HUDEP-2 (cell line): ENCODE data around the gene RAET1G.
"Not testable (repeated sequence)": the region's sequence is repeated elsewhere in the genome, so short reads cannot be mapped to it uniquely, and the experiment has no call there.

Experiments used
- DNase-seq, 76 experiments: peaks; one replicate each; lab custom pipeline; 2025; ENCODE audit not compliant: unreplicated experiment in 76 of 76; lab: John Stamatoyannopoulos, UW

The RAET1G gene

DNA sequence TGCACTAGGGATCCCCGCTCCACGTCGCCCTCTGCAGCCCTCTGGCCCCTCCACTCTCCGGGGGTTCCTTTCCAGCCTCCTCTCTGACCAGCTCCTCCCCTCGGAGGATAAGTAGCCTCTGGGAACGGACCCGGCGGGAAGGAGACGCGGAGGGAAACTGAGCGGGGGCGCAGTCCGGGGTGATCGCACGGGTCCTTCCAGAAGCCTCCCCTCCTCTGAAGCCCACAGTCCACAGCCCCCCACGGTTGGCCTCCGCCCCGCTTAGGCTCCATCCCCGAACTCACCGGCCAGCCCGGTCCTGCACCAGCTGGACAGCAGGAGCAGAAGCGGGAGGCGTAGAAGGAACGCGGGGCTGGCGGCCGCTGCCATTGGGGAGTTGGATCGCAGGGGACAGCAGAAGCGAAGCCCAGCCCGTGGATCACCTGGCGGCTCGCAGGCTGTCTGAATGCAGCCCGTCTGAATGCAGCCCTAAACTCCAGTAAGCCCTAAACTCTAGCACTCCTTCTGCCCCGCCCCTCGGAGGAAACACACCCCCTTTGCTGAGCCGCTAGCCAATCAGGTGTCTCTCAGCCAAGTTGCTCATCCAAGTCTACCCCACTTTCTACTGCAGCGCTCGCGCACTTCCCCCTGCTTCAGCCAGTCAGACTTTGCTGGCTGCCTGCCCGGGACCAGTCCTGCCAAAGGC is at the start of gene RAET1G:
TSS of gene RAET1G (minus strand) at position 480 of the 685 bp plus-strand sequence. CDS start at position 369, 111 bp downstream.
- DNase-seq, result peak in 63 of 76 experiments; percentile 18 to 77 (median 49)

DNA sequence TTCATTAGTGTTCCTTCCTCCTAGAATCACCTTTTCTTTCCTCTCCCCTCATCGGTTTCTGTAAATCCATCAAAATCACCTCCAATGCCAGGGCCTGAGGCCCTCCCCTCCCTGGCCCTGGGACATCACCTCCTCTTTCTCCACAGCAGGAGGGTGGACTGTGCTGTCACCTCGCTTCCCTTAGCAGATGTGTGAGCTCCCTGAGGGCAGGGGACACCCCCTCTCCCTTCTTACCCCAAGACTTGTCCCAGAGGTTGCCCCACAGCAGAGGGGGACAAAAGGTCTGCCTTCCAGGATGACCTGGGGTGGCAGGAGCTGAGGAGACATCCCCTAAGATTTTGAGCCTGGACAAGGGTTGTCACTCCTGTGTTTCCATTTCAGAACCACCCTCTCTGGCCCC is 46.7 kb upstream of the RAET1G start:
- no peak for DNase-seq

GRCh38 chr6:149968909-149969308 is 46.0 kb upstream of the RAET1G start:
- DNase-seq, result not testable (repeated sequence)

- DNase-seq, result peak in 50 of 76 experiments; percentile 7 to 75 (median 45)
These were observed 45.1 kb upstream of the RAET1G start for GRCh38 chr6:149967999-149968398.

- DNase-seq, result no peak
These were observed 44.7 kb upstream of the RAET1G start for GRCh38 chr6:149967591-149967990.

GRCh38 chr6:149966319-149966718 is 43.4 kb upstream of the RAET1G start:
- not testable (repeated sequence) for DNase-seq

DNA sequence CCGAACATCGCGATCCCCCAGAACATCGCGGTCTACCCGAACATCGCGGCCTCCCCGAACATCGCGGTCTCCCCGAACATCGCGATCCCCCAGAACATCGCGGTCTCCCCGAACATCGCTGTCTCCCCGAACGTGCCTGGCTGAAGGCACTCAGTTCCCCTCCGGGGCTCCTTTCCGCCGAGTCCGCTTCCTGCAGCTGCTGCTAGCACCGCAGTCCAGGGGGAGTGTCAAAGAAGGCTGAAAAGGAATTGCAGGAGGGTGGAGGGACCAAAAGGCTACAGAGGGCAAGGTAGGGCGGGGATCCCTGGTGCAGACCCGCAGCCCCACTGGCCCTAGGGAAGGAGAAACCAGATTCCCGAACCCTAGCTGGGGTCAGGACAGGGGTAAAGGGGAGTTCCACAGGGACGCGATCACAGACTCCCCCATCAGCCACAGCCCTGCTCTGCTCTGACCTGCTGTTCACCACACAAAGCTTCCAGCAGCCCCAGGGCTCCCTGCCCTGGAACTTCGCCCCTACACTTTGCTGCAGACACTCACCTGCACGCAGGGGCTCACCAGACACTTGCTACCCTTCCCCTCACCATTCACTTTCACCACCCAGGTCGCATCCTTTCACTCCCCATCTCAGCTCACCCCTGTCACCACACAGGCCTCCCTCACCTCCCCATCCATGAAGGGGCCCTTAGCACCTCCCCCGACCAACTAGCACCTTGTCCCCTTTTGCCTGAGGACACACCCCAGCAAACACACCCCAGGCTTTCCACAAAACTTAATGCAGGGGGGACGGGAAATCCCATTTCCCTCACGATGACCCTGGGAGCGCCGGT is 42.5 kb upstream of the RAET1G start:
- no peak for DNase-seq

DNA sequence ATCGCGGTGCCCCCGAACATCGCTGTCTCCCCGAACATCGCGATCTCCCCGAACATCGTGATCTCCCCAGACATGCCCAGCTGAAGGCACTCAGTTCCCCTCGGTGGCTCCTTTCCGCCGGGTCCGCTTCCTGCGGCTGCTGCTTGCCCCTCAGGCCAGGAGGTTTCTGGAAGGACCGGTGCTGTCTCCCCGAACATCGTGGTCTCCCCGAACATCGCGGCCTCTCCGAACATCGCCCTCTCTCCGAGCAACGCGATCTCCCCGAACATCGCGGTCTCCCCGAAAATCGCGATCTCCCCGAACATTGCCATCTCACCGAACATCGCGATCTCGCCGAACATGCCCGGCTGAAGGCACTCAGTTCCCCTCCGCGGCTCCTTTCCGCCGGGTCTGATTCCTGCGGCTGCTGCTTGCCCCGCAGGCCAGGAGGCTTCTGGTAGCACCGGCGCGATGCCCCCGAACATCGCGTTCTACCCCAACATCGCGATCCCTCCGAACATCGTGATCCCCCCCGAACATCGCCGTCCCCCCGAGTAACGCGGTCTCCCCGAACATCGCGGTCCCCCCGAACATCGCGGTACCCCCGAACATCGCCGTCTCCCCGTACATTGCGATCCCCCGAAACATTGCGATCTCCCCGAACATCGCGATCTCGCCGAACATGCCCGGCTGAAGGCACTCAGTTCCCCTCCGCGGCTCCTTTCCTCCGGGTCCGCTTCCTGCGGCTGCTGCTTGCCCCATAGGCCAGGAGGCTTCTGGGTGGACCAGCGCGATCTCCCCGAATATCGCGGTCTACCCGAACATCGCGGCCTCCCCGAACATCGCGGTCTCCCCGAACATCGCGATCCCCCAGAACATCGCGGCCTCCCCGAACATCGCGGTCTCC is 41.6 kb upstream of the RAET1G start:
- peak in 5 of 76 experiments; percentile 13 to 58 (median 47) for DNase-seq

GRCh38 chr6:149963462-149964307 is 40.8 kb upstream of the RAET1G start, which contains the start of gene ULBP1:
Gene ULBP1 (plus strand): TSS chr6:149963943. CDS start chr6:149964050, 107 bp downstream.
- DNase-seq, result peak in 71 of 76 experiments; percentile 39 to 98 (median 91)

DNA sequence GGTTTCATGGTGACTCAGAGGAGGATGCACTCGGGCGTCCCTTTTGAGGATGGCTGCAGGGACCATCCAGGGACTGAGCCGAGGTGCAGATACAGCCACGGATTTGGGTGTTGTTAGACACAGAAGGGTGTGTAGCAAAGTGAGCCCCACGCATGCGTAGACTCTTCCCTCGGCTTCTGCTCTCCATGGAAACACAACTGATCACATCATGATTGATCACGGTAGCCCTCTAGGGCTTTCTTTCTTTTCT is 40.2 kb upstream of the RAET1G start:
- DNase-seq, result peak in 42 of 76 experiments; percentile 37 to 81 (median 68)

- DNase-seq, result no peak
These were observed 39.7 kb upstream of the RAET1G start for GRCh38 chr6:149962461-149963211.

- DNase-seq, result peak in 27 of 76 experiments; percentile 1 to 44 (median 26)
These were observed 39.0 kb upstream of the RAET1G start for GRCh38 chr6:149961728-149962425.

DNA sequence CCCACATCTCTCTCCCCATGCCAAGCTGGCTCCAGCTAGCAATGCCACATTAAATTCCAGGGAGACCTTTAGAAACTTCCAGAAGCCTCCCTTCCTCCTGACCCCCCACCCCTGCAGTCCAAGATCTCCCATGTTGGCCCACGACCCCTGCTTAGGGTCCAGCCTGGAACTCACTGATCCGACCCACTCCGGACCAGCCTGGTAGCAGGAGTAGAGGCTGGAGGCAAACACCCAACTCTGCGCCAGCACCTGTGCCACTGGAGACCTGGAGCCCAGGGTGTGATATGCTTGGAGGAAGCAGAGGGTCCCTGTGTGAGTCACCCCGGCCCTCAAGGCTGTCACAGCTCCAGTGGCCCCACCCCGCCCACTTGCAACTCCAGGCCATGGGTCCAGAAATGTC is 37.6 kb upstream of the RAET1G start:
- DNase-seq, result no peak

DNA sequence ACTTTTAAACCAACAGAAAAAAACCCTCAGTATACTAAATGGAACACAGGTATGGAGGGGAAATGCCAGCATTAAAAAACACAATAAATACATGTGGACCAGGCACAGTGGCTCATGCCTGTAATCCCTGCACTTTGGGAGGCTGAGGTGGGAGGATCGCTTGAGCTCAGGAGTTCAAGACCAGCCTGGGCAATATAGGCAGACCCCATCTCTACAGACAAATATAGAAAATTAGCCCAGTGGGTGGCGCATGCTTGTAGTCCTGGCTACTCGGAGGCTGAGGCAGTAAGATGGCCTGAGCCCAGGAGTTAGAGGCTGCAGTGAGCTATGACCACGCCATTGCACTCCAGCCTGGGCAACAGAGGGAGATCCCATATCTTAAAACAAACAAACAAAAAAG is 36.9 kb upstream of the RAET1G start:
- not testable (repeated sequence) for DNase-seq

GRCh38 chr6:149958124-149958523 is 35.2 kb upstream of the RAET1G start:
- not testable (repeated sequence) for DNase-seq

- DNase-seq, result not testable (repeated sequence)
These were observed 32.9 kb upstream of the RAET1G start for GRCh38 chr6:149955654-149956317.

DNA sequence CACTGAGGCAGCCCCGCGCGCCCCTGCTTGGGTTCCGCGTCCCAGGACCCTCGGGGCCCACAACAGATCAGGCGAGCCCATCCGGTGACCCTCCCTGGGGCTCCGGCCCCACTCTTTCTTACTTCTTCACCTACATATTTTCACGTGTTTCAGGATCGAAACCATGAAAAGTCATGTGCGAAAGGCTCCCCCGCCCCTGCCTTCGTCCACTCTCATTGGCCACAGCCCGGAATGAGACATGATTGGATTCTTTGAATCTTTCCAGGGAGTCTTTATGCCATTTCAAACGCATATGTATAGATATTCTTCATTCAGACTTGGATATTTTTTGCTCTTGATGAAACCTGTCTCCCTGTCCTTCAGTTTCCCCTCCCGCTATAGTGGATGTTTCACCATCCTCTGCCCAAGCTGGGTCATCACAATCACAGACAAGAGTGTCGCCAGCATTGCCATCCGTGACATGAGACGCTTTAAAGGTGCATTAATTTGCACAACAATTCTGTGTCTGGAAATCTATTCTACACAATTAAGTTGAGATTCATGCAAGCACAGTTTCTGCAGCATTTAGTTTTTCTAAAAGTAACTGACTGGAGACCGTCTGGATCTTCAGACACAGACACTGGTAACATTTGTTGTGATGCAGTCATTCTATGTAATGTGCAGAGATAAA is 32.2 kb upstream of the RAET1G start:
- DNase-seq, result not testable (repeated sequence)
